MM.1S (cell line): ENCODE data around the gene FEZ2.

Experiments used
- DNase-seq: peaks from one replicate; pipeline ENCODE4 v3.0.0-alpha.2; 2015
- H2AFZ ChIP-seq: fragments of 300-600 bp; sonication (generic); 2 replicates; pipeline ENCODE4 v1.6.0; 2016; ENCODE audit warnings: antibody characterized with exemption, low read length
- H3F3A ChIP-seq: fragments of 300-600 bp; sonication (generic); 2 replicates; pipeline ENCODE4 v1.6.1; 2016; ENCODE audit warnings: mild to moderate bottlenecking, antibody characterized with exemption, low read length, moderate library complexity, mixed read lengths; ENCODE audit not compliant: insufficient read depth
- H3K27ac ChIP-seq: fragments of 300-600 bp; sonication (generic); 2 replicates; pipeline ENCODE4 v1.5.1; 2016; ENCODE audit warnings: mild to moderate bottlenecking, low read length
- H3K27me3 ChIP-seq: fragments of 300-600 bp; sonication (generic); replicated peaks from 2 replicates; pipeline ENCODE4 v1.6.0; 2016; ENCODE audit warnings: low read length; ENCODE audit not compliant: insufficient read depth
- H3K36me3 ChIP-seq: fragments of 300-600 bp; sonication (generic); replicated peaks from 2 replicates; pipeline ENCODE4 v1.6.1; 2016; ENCODE audit warnings: mild to moderate bottlenecking, low read length, mixed read lengths; ENCODE audit not compliant: insufficient read depth
- H3K4me1 ChIP-seq: fragments of 300-600 bp; sonication (generic); 2 replicates; pipeline ENCODE4 v1.6.1; 2016; ENCODE audit warnings: low read length, mixed read lengths
- H3K4me2 ChIP-seq: fragments of 300-600 bp; sonication (generic); 2 replicates; pipeline ENCODE4 v1.6.0; 2016; ENCODE audit warnings: low read depth, low read length
- H3K4me3 ChIP-seq: fragments of 300-600 bp; sonication (generic); 2 replicates; pipeline ENCODE4 v1.5.1; 2016; ENCODE audit warnings: low read length, mixed read lengths
- H3K79me2 ChIP-seq: fragments of 300-600 bp; sonication (generic); 2 replicates; pipeline ENCODE4 v1.6.1; 2016; ENCODE audit warnings: mixed run types, low read length, mixed read lengths
- H3K9ac ChIP-seq: fragments of 300-600 bp; sonication (generic); 2 replicates; pipeline ENCODE4 v1.6.1; 2016; ENCODE audit warnings: low read length, mixed read lengths
- H3K9me2 ChIP-seq: fragments of 300-600 bp; sonication (generic); replicated peaks from 2 replicates; pipeline ENCODE4 v1.6.1; 2016; ENCODE audit warnings: mild to moderate bottlenecking, low read length, mixed read lengths; ENCODE audit not compliant: insufficient read depth
- H3K9me3 ChIP-seq: fragments of 300-600 bp; sonication (generic); replicated peaks from 2 replicates; pipeline ENCODE4 v1.6.1; 2016; ENCODE audit warnings: mild to moderate bottlenecking, low read length, mixed read lengths; ENCODE audit not compliant: insufficient read depth
- H4K20me1 ChIP-seq: fragments of 300-600 bp; sonication (generic); 2 replicates; pipeline ENCODE4 v1.6.1; 2016; ENCODE audit warnings: mild to moderate bottlenecking, low read length, moderate library complexity, mixed read lengths; ENCODE audit not compliant: insufficient read depth
- CTCF ChIP-seq: fragments of 300-600 bp; sonication (generic); IDR thresholded peaks from 2 replicates; pipeline ENCODE4 v1.5.1; 2016; ENCODE audit warnings: antibody characterized with exemption, low read length, mixed read lengths
- EZH2 ChIP-seq: fragments of 300-600 bp; sonication (generic); optimal IDR thresholded peaks from 2 replicates; pipeline ENCODE3; 2017; ENCODE audit warnings: low read depth, mild to moderate bottlenecking, antibody characterized with exemption, low read length, mixed read lengths
- EZH2phosphoT487 ChIP-seq: fragments of 300-600 bp; sonication (generic); IDR thresholded peaks from 2 replicates; pipeline ENCODE4 v1.6.1; 2018; ENCODE audit warnings: antibody characterized with exemption, low read length

The FEZ2 gene

DNA sequence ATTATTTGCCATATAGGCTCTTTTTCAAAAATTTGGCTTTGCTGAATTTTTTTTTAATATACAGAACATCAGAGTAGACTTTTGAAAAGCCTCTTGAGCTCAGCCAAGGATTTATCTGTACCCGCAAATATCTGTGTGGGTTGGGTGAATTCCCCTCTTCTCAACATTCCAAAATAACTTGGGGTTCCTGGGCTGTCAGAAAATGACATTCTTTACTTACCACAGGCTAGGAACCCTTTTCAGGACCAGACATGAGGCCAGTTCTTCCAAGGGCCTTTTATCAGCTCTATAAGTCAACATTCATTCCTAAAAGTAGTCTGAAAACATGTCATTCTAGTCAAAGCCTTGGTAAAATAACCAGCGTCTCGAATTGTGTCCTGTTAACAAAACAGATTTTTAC is 28.8 kb upstream of the FEZ2 start:
- Histone ChIP-seq H3K36me3 (no peaks in the 10 kb centered on the region), H3K9ac (no peak overlapping the region), H3K27me3 (no peaks in the 10 kb centered on the region), H3K4me1 (no peaks in the 10 kb centered on the region), H3F3A (no peaks in the 10 kb centered on the region), H3K9me3 (no peaks in the 10 kb centered on the region), H2AFZ (no peak overlapping the region), H3K9me2 (no peaks in the 10 kb centered on the region), H3K27ac (no peak overlapping the region), H3K79me2 (no peaks in the 10 kb centered on the region), H4K20me1 (no peaks in the 10 kb centered on the region), H3K4me3 (no peak overlapping the region), H3K4me2 (no peak overlapping the region)
- no peak for TF ChIP-seq EZH2phosphoT487
- no peak for TF ChIP-seq EZH2
- no peak for TF ChIP-seq CTCF
- DNase-seq = no peak

GRCh38 chr2:36626071-36626470 is 28.1 kb upstream of the FEZ2 start:
- no peak for DNase-seq
- Histone ChIP-seq H4K20me1 (no peaks in the 10 kb centered on the region), H3K4me2 (no peak overlapping the region), H3K4me1 (no peaks in the 10 kb centered on the region), H3K27ac (no peak overlapping the region), H3K9ac (no peak overlapping the region), H3K9me3 (no peaks in the 10 kb centered on the region), H3F3A (no peaks in the 10 kb centered on the region), H3K36me3 (no peaks in the 10 kb centered on the region), H2AFZ (no peak overlapping the region), H3K9me2 (no peaks in the 10 kb centered on the region), H3K27me3 (no peaks in the 10 kb centered on the region), H3K4me3 (no peak overlapping the region), H3K79me2 (no peaks in the 10 kb centered on the region)
- no peak for TF ChIP-seq EZH2
- no peak for TF ChIP-seq CTCF
- no peak for TF ChIP-seq EZH2phosphoT487

DNA sequence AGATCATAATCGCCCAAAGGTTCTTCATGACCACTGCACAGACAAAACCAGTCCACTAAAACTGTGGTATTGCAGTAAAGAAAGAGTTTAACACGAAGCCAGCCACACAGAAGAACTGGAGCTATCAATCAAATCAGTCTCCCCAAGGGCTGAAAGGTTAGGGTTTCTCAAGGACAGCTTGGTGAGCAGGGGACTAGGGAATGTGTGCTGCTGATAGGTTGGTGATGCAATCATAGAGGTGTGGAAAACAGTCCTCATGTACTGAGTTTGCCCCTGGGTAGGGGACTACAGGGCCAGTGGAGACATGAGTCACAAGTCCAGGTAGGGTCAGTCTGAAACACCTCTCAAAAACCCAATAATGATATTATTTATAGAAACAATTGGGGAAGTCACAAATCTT is 27.3 kb upstream of the FEZ2 start:
- no peak overlapping the region for H3K9ac ChIP-seq
- no peaks in the 10 kb centered on the region for H3K9me3 ChIP-seq
- H3K79me2 ChIP-seq = no peaks in the 10 kb centered on the region
- H3K27me3 ChIP-seq = no peaks in the 10 kb centered on the region
- H3K4me3 ChIP-seq = no peak overlapping the region
- no peak overlapping the region for H3K27ac ChIP-seq
- H3K9me2 ChIP-seq = no peaks in the 10 kb centered on the region
- TF ChIP-seq EZH2 = no peak
- TF ChIP-seq CTCF = no peak
- TF ChIP-seq EZH2phosphoT487 = no peak
- H3F3A ChIP-seq = no peaks in the 10 kb centered on the region
- H3K4me2 ChIP-seq = no peak overlapping the region
- no peaks in the 10 kb centered on the region for H3K4me1 ChIP-seq
- no peak for DNase-seq
- H4K20me1 ChIP-seq = no peaks in the 10 kb centered on the region
- no peak overlapping the region for H2AFZ ChIP-seq
- H3K36me3 ChIP-seq = no peaks in the 10 kb centered on the region

DNA sequence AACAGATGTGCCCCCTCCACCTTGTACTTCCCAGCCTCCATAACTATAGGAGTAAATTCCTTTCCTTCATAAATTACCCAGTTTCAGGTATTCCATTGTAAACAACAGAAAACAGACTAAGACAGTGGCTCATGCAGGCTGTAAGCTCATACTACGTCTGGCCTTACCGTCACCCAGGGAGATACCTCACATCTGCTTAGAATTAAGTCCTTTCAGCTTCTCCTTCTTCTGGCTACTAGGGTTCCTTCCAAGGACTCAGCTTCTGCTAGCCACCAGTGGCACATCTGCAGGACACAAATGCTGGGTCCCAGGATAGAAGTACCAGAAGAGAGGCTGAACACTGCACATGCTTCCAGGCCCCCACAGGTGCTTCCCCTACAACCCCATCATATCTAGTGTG is 22.4 kb upstream of the FEZ2 start:
- Histone ChIP-seq H4K20me1 (no peaks in the 10 kb centered on the region), H3K4me3 (no peak overlapping the region), H3K27me3 (no peaks in the 10 kb centered on the region), H3K79me2 (no peaks in the 10 kb centered on the region), H3K9me2 (no peaks in the 10 kb centered on the region), H2AFZ (no peak overlapping the region), H3F3A (no peaks in the 10 kb centered on the region), H3K27ac (no peak overlapping the region), H3K36me3 (no peaks in the 10 kb centered on the region), H3K4me1 (no peaks in the 10 kb centered on the region), H3K9ac (no peak overlapping the region), H3K9me3 (no peaks in the 10 kb centered on the region), H3K4me2 (no peak overlapping the region)
- TF ChIP-seq CTCF = no peak
- no peak for TF ChIP-seq EZH2phosphoT487
- TF ChIP-seq EZH2 = no peak
- DNase-seq = no peak
